Trophoblast cell (in vitro differentiated cells and primary cell): ENCODE data around the gene ACTR8.
A peak's percentile ranks its signal among the peaks of the same experiment; 100 is the strongest.

ENCODE experiments used
- DNase-seq, 2 donors: peaks; one replicate each; pipeline ENCODE4 v3.0.0-alpha.2; 2016
- H2AFZ ChIP-seq: 2 replicates; pipeline ENCODE4 v1.6.1; 2013; ENCODE audit warnings: low read length, moderate library complexity, mild to moderate bottlenecking; ENCODE audit not compliant: insufficient read depth, poor library complexity
- H2AK5ac ChIP-seq: 2 replicates; pipeline ENCODE4 v1.6.1; 2013; ENCODE audit warnings: mild to moderate bottlenecking, low read length
- H2BK120ac ChIP-seq: 2 replicates; pipeline ENCODE4 v1.6.1; 2013; ENCODE audit warnings: low read length, mild to moderate bottlenecking, moderate library complexity; ENCODE audit not compliant: insufficient read depth, poor library complexity
- H2BK12ac ChIP-seq: 2 replicates; pipeline ENCODE4 v1.6.1; 2013; ENCODE audit warnings: mild to moderate bottlenecking, low read length, moderate library complexity
- H2BK5ac ChIP-seq: 2 replicates; pipeline ENCODE4 v1.6.1; 2013; ENCODE audit warnings: low read length, low read depth, moderate library complexity, mild to moderate bottlenecking; ENCODE audit not compliant: poor library complexity
- H3K14ac ChIP-seq: 2 replicates; pipeline ENCODE4 v1.6.1; 2013; ENCODE audit warnings: mild to moderate bottlenecking, low read length
- H3K18ac ChIP-seq: 2 replicates; pipeline ENCODE4 v1.6.1; 2013; ENCODE audit warnings: mild to moderate bottlenecking, low read length
- H3K23ac ChIP-seq: 2 replicates; pipeline ENCODE4 v1.6.1; 2013; ENCODE audit warnings: low read length
- H3K27ac ChIP-seq: 2 replicates; pipeline ENCODE4 v1.5.1; 2013; ENCODE audit warnings: low read depth, mild to moderate bottlenecking, inconsistent platforms, low read length, moderate library complexity
- H3K27me3 ChIP-seq: 2 replicates; pipeline ENCODE4 v1.6.1; 2013; ENCODE audit warnings: inconsistent platforms, mild to moderate bottlenecking, low read length, moderate library complexity; ENCODE audit not compliant: insufficient read depth
- H3K36me3 ChIP-seq, 2 experiments: 1 replicate in 1 of 2; 2 replicates in 1 of 2; pipeline ENCODE4 v1.6.1; 2013; ENCODE audit warnings: low read length in 2 of 2, mild to moderate bottlenecking in 2 of 2, moderate library complexity in 1 of 2; ENCODE audit not compliant: insufficient read depth in 2 of 2, control insufficient read depth in 1 of 2
- H3K4ac ChIP-seq: 2 replicates; pipeline ENCODE4 v1.6.1; 2013; ENCODE audit warnings: low read depth, mild to moderate bottlenecking, low read length, moderate library complexity
- H3K4me1 ChIP-seq, 2 experiments: 1 replicate in 1 of 2; 2 replicates in 1 of 2; pipeline ENCODE4 v1.6.1; 2013; ENCODE audit warnings: low read length in 2 of 2, mild to moderate bottlenecking in 2 of 2, moderate library complexity in 1 of 2; ENCODE audit not compliant: insufficient read depth in 2 of 2, control insufficient read depth in 1 of 2
- H3K4me2 ChIP-seq: 2 replicates; pipeline ENCODE4 v1.6.1; 2013; ENCODE audit warnings: inconsistent platforms, mild to moderate bottlenecking, low read length, moderate library complexity
- H3K4me3 ChIP-seq: 2 replicates; pipeline ENCODE4 v1.5.1; 2013; ENCODE audit warnings: mild to moderate bottlenecking, low read depth, low read length, inconsistent platforms
- H3K79me1 ChIP-seq: one replicate; pipeline ENCODE4 v1.6.1; 2013; ENCODE audit warnings: low read length
- H3K79me2 ChIP-seq: 2 replicates; pipeline ENCODE4 v1.6.1; 2013; ENCODE audit warnings: low read length, mild to moderate bottlenecking; ENCODE audit not compliant: control insufficient read depth, insufficient read depth, poor library complexity
- H3K9ac ChIP-seq: 2 replicates; pipeline ENCODE4 v1.6.1; 2013; ENCODE audit warnings: mild to moderate bottlenecking, low read length
- H3K9me3 ChIP-seq: 2 replicates; pipeline ENCODE4 v1.6.1; 2013; ENCODE audit warnings: low read depth, mild to moderate bottlenecking, control low read depth, inconsistent platforms, low read length; ENCODE audit not compliant: insufficient read depth
- H4K12ac ChIP-seq: 2 replicates; pipeline ENCODE4 v1.6.1; 2013; ENCODE audit warnings: low read depth, mild to moderate bottlenecking, low read length, moderate library complexity
- H4K8ac ChIP-seq: 2 replicates; pipeline ENCODE4 v1.6.1; 2013; ENCODE audit warnings: low read depth, mild to moderate bottlenecking, low read length, moderate library complexity
- H4K91ac ChIP-seq: one replicate; pipeline ENCODE4 v1.6.1; 2013; ENCODE audit warnings: low read depth, mild to moderate bottlenecking, low read length, moderate library complexity
- WGBS: extraction: QIAGEN DNeasy Blood & Tissue Kit; methylation state at CpG from one replicate; pipeline ENCODE4 v1.1.7; 2013; ENCODE audit warnings: missing lambda C conversion rate; ENCODE audit not compliant: insufficient read length, insufficient coverage; ENCODE audit errors: extremely low coverage; 5-methylcytosine and 5-hydroxymethylcytosine counted together

The ACTR8 gene

DNA sequence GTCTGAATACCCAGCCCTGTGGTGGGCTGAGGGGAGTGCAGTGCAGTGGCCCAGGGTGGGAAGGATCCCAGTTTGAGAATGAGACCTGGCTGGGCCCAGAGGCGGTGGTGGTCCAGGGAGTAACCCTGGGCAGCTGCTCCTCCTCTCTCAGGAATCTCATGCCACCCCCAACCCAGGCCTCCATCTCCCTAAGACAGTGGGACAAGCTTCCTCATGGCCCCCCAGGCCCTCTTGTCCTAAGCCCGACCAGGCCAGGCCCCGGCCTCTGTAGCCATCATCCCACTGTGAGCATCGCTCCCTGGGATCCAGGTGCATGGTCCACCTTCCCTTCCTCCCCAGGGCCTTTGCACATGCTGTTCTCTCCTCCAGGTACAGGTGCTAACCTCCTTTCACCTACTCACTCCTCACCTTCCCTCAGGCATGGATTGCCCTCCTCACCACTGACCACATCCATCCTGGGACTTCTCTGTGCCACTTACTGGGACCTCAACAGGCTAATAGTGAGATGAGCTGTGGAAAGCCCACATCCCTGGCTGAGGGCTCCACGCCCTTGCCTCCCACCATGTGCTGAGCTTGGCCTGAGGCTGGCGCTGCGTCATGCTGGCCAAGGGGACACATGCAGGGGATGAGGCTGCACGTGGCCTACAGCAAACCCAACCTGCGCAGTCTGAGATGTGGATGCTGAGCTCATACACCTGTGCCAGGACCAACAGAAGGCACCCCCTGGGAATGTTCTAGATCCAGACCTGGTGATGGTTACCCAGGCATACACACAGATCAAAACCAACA is 45.7 kb downstream of the ACTR8 start:
- no CpG with 5 or more reads among the region's 9 CpGs for WGBS
- H3K79me2 ChIP-seq: no peaks in the 10 kb centered on the region

DNA sequence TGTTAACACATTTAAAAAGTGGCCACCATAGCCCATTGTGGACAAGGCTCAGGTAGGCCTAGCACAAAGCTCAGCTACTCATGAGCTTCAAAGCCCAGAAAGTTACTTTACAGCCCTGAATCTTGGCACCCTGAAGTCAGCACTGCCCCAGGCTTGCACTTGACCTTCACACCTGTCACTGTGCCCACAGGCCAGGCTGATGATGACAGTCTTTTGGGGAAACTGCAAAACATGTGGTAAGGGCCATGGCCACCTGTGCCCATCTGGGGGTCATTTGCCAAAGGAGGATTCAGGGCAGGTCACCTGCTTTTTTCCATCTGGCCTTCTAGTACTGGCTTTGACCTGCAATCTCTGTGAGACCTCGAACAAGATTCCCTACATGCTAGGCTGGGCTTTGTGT is 46.7 kb downstream of the ACTR8 start:
- Histone ChIP-seq H2BK120ac (no peak overlapping the region), H4K12ac (no peak overlapping the region), H4K8ac (no peak overlapping the region), H3K79me2 (no peaks in the 10 kb centered on the region), H3K79me1 (no peaks in the 10 kb centered on the region), H3K23ac (no peak overlapping the region), H3K4me1 (no peaks in the 10 kb centered on the region), H3K4me3 (no peak overlapping the region), H2BK12ac (no peak overlapping the region), H3K14ac (no peak overlapping the region), H2BK5ac (no peak overlapping the region), H3K18ac (no peak overlapping the region), H3K4me2 (no peak overlapping the region), H2AK5ac (no peak overlapping the region), H3K4ac (no peak overlapping the region), H3K9ac (no peak overlapping the region), H2AFZ (no peak overlapping the region), H3K9me3 (peaks cover 4% of the 10 kb centered on the region), H3K27me3 (no peaks in the 10 kb centered on the region), H3K27ac (no peak overlapping the region), H4K91ac (no peak overlapping the region), H3K36me3 (no peaks in the 10 kb centered on the region)
- WGBS: no CpG with 5 or more reads among the region's 1 CpG
- no peak for DNase-seq

More for the DNA sequence above, 45.7 kb downstream of the ACTR8 start:
- Histone ChIP-seq H3K4me2 (no peak overlapping the region), H2AK5ac (no peak overlapping the region), H3K27me3 (no peaks in the 10 kb centered on the region), H3K4ac (no peak overlapping the region), H3K9me3 (peaks cover 4% of the 10 kb centered on the region), H3K36me3 (no peaks in the 10 kb centered on the region), H3K27ac (no peak overlapping the region), H3K4me1 (no peaks in the 10 kb centered on the region), H4K8ac (no peak overlapping the region), H3K79me1 (no peaks in the 10 kb centered on the region), H3K9ac (no peak overlapping the region), H2BK12ac (no peak overlapping the region), H4K91ac (no peak overlapping the region), H2AFZ (no peak overlapping the region), H2BK120ac (no peak overlapping the region), H3K14ac (no peak overlapping the region), H3K23ac (no peak overlapping the region), H2BK5ac (no peak overlapping the region), H3K18ac (no peak overlapping the region), H3K4me3 (peak overlapping the region; percentile 27), H4K12ac (no peak overlapping the region)
- no peak for DNase-seq

DNA sequence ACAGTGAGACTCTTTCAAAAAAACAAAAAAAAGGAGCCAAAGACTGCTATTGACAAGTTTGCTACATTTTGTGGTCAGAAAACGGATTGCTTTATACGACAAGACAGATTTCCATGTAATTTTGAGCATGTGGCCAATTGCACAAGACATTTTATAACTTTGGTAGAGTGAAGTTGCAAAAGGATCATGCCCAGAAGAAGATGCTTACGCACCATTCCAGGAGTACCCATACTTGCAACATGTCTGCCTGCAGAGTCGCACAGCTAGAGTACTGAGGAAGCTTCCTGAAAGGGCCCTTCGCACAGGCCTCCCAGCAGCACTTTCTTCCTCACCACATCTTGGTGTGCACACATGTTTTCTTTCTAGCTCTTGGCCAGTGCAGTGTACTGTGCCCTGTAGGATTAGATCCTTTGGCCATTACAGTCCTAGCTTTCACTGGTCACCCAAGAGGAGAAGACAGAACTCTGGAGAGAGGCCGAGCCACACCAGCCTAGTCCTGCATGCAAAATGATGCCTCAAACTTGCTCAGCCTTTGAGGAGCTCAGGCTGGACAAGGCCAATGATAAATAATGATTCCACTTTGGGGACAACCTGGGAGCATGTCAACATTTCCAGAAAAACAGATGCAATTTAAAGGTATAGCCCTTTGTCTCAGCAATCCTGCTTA is 47.4 kb downstream of the ACTR8 start:
- no peak overlapping the region for H3K4me2 ChIP-seq
- WGBS: no CpG with 5 or more reads among the region's 6 CpGs

DNA sequence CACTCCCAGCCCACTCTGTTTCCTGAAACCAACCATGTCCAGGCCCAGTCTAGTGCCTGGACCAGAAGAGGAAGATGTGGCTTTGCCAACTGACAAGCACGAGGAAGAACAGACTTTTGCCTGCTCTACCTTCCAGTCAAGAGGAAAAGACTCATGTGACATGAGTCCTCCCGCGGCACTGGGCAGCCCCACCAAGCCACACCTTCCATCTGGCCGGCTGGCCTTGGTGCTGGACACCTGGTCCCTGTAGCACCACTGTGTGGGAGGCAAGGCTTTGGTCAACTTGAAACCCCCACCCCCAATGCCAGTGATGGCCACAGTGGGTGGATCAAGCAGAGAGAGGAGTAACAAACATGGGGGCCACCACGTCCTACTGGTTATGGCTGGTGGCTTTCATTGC is 48.3 kb downstream of the ACTR8 start:
- Histone ChIP-seq H4K91ac (no peak overlapping the region), H2BK120ac (no peak overlapping the region), H2AK5ac (no peak overlapping the region), H3K4me3 (no peak overlapping the region), H4K12ac (no peak overlapping the region), H4K8ac (no peak overlapping the region), H3K79me1 (no peaks in the 10 kb centered on the region), H3K9ac (no peak overlapping the region), H3K4me1 (no peaks in the 10 kb centered on the region), H2BK12ac (no peak overlapping the region), H3K9me3 (peaks cover 4% of the 10 kb centered on the region), H3K27me3 (no peaks in the 10 kb centered on the region), H3K4me2 (no peak overlapping the region), H3K14ac (no peak overlapping the region), H3K4ac (no peak overlapping the region), H3K36me3 (no peaks in the 10 kb centered on the region), H3K18ac (no peak overlapping the region), H3K23ac (no peak overlapping the region), H2AFZ (no peak overlapping the region), H3K79me2 (no peaks in the 10 kb centered on the region), H3K27ac (no peak overlapping the region), H2BK5ac (no peak overlapping the region)
- DNase-seq: no peak
- no CpG with 5 or more reads among the region's 5 CpGs for WGBS

More for the DNA sequence above, 47.4 kb downstream of the ACTR8 start:
- H2BK120ac ChIP-seq: no peak overlapping the region
- H3K36me3 ChIP-seq: no peaks in the 10 kb centered on the region
- H3K79me1 ChIP-seq: no peaks in the 10 kb centered on the region
- H3K14ac ChIP-seq: no peak overlapping the region
- no peaks in the 10 kb centered on the region for H3K4me1 ChIP-seq
- H3K4ac ChIP-seq: no peak overlapping the region
- no peak overlapping the region for H4K91ac ChIP-seq
- no peak overlapping the region for H4K12ac ChIP-seq
- no peak overlapping the region for H4K8ac ChIP-seq
- no peak overlapping the region for H2AK5ac ChIP-seq
- H3K23ac ChIP-seq: no peak overlapping the region
- no peak overlapping the region for H2BK5ac ChIP-seq
- H3K4me3 ChIP-seq: no peak overlapping the region
- DNase-seq: peak in 1 of 2 donors; percentile 4
- H3K27ac ChIP-seq: no peak overlapping the region
- H3K27me3 ChIP-seq: no peaks in the 10 kb centered on the region
- H3K9me3 ChIP-seq: peaks cover 4% of the 10 kb centered on the region
- no peak overlapping the region for H2AFZ ChIP-seq
- no peak overlapping the region for H2BK12ac ChIP-seq
- H3K9ac ChIP-seq: no peak overlapping the region
- no peaks in the 10 kb centered on the region for H3K79me2 ChIP-seq
- no peak overlapping the region for H3K18ac ChIP-seq
